HUES6 (cell line): ENCODE data around the gene TAF1D.

ENCODE experiments used
- H3K27ac ChIP-seq: 2 replicates; pipeline ENCODE4 v1.7.0; 2013; ENCODE audit warnings: low read depth, mild to moderate bottlenecking, low read length, inconsistent platforms
- H3K27me3 ChIP-seq: 2 replicates; pipeline ENCODE4 v1.6.1; 2013; ENCODE audit warnings: low read length; ENCODE audit not compliant: control insufficient read depth, insufficient read depth
- H3K36me3 ChIP-seq: 2 replicates; pipeline ENCODE4 v1.6.1; 2013; ENCODE audit warnings: low read length; ENCODE audit not compliant: control insufficient read depth, insufficient read depth
- H3K4me1 ChIP-seq: 2 replicates; pipeline ENCODE4 v1.6.1; 2013; ENCODE audit warnings: low read length; ENCODE audit not compliant: control insufficient read depth, insufficient read depth
- H3K4me3 ChIP-seq: 2 replicates; pipeline ENCODE4 v1.5.1; 2013; ENCODE audit warnings: low read depth, low read length
- H3K9ac ChIP-seq: one replicate; pipeline ENCODE4 v1.6.1; 2013; ENCODE audit warnings: mild to moderate bottlenecking, low read length
- H3K9me3 ChIP-seq: 2 replicates; pipeline ENCODE4 v1.6.1; 2013; ENCODE audit warnings: low read depth, low read length; ENCODE audit not compliant: control insufficient read depth, insufficient read depth

The TAF1D gene

DNA sequence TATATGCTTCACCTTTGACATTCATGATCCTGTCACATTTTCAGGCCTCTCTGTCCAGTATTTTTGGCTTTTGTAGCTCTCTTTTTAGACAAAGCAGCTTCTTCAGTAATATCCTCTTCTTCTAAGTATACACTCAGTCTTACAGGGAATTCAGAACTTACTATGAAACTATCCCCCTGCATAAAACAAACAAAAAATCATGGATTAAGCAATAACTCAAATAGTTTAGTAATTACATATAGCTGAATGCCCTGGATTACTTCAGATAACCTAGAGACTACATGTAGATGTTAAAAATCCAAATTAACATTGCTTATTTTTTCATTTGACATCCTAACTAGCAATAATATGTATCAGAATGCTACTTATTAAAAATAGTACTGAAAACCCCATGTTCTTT lies 5.2 kb downstream of the TAF1D start:
- H3K4me3 ChIP-seq, result no peak overlapping the region
- no peak overlapping the region for H3K27ac ChIP-seq

DNA sequence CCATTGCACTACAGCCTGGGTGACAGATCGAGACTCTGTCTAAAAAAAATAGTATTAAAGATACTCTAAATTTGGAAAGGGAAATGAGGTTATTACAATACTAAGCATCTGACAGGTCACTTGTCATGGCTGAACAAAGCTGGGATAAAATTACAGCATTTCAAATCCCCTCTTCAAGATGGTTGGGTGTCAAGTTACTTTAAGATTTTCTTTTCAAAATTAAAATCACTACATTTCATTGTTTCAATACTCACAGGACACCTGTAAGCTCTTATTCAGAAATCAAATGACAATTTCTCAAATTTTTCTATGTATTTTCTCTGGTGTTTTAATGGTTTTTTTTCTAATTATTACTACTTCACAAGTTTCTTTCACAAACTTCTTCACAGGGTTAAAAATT lies 5.7 kb downstream of the TAF1D start:
- Histone ChIP-seq H3K4me3 (no peak overlapping the region), H3K9ac (no peak overlapping the region), H3K27ac (no peak overlapping the region), H3K4me1 (peaks cover 10% of the 10 kb centered on the region; the same call in 1 of the 2 replicates), H3K27me3 (no peaks in the 10 kb centered on the region), H3K36me3 (peaks cover 100% of the 10 kb centered on the region), H3K9me3 (no peaks in the 10 kb centered on the region)

More for the DNA sequence above, 5.2 kb downstream of the TAF1D start:
- peaks cover 95% of the 10 kb centered on the region for H3K36me3 ChIP-seq
- H3K9ac ChIP-seq, result no peak overlapping the region
- peaks cover 10% of the 10 kb centered on the region; the same call in 1 of the 2 replicates for H3K4me1 ChIP-seq
- H3K9me3 ChIP-seq, result no peaks in the 10 kb centered on the region
- no peaks in the 10 kb centered on the region for H3K27me3 ChIP-seq

DNA sequence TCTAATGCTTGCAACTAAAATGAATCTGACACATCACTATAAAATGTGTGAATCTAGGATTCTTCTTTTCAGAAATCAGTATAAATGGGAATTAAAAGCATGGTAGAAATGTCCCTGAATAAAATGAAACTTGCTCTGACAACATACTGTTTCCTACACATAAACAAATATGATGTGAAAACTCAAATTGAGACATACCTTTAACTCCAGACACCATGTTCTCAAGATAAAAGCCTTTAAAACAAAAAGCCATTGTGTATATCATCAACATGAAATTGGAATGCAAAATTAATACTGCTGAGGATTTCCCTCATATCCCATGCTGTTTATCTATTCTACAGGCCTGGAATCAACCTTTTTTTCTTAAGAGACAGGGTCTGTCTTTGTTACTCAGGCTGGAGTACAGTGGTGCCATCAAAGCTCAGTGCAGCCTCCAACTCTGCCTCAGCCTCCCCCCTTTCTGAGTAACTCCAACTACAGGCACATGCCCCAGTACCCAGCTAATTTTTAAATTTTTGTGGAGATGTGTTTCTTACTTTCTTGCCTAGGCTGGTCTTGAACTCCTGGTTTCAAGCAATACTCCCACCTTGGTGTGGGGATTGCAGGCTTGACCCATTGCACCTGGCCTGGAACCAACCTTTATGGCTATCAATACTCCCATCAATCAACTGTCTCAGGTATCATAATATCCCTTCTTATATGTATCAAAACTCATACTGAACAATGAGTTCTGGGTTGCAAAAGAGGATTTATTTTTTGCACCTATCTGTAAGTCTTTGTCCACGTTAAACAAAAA lies 6.7 kb downstream of the TAF1D start:
- Histone ChIP-seq H3K36me3 (peaks cover 100% of the 10 kb centered on the region), H3K4me1 (peaks cover 10% of the 10 kb centered on the region; the same call in 1 of the 2 replicates), H3K9ac (no peak overlapping the region), H3K4me3 (no peak overlapping the region), H3K9me3 (no peaks in the 10 kb centered on the region), H3K27ac (no peak overlapping the region), H3K27me3 (no peaks in the 10 kb centered on the region)

DNA sequence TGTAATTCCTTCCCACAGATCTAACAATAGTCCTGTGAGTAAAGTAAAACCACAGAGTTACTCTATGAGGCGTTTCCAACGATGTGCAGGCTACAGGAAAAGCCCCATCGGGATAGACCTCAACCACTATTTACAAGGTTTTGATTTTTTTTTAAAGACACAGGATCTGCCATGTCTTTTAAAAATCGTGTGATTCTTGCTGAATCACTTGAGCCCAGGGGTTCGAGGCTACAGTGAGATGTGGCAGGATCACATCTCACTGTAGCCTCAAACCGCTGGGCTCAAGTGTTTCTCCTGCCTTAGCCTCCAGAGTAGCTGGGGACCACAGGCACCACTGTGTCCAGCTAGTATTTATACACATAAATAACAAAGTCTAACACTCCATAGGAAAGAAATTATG lies 7.8 kb downstream of the TAF1D start:
- no peak overlapping the region for H3K27ac ChIP-seq
- H3K9me3 ChIP-seq, result no peaks in the 10 kb centered on the region
- peaks cover 3% of the 10 kb centered on the region; the same call in 1 of the 2 replicates for H3K4me1 ChIP-seq
- H3K36me3 ChIP-seq, result peaks cover 100% of the 10 kb centered on the region
- H3K27me3 ChIP-seq, result no peaks in the 10 kb centered on the region
- no peak overlapping the region for H3K9ac ChIP-seq
- H3K4me3 ChIP-seq, result no peak overlapping the region

DNA sequence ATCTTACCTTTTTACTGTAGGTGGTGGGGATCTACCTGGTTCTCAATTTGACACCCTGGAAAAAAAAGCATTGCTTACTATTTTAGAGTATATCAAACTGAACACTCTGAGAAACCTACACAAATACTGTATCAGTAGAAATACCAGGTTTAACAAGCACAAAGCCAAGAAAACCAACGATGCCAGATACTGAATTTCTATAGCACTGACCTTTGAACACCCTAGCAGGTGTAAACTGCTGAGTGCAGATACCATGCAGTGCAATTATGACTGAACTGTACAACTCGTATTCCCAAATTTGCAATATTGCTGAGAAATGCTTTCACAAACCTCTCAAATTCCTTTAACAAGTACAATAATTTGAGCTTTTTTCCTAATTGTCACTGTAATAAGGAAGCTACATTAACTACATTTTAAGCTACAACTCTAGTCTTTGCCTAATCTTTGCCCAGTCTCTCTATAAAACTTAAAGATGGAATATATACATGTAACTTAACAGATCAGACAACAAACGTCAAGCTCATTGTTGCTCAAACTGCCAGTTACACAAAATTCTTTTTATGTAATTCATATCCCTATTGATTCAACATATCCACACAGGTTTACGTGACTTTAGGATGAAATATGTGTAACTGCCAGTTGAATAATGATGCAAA lies 8.9 kb downstream of the TAF1D start:
- peaks cover 100% of the 10 kb centered on the region for H3K36me3 ChIP-seq
- no peak overlapping the region for H3K4me3 ChIP-seq
- H3K9me3 ChIP-seq, result no peaks in the 10 kb centered on the region
- H3K4me1 ChIP-seq, result no peaks in the 10 kb centered on the region
- no peaks in the 10 kb centered on the region for H3K27me3 ChIP-seq
- H3K27ac ChIP-seq, result no peak overlapping the region
- no peak overlapping the region for H3K9ac ChIP-seq

DNA sequence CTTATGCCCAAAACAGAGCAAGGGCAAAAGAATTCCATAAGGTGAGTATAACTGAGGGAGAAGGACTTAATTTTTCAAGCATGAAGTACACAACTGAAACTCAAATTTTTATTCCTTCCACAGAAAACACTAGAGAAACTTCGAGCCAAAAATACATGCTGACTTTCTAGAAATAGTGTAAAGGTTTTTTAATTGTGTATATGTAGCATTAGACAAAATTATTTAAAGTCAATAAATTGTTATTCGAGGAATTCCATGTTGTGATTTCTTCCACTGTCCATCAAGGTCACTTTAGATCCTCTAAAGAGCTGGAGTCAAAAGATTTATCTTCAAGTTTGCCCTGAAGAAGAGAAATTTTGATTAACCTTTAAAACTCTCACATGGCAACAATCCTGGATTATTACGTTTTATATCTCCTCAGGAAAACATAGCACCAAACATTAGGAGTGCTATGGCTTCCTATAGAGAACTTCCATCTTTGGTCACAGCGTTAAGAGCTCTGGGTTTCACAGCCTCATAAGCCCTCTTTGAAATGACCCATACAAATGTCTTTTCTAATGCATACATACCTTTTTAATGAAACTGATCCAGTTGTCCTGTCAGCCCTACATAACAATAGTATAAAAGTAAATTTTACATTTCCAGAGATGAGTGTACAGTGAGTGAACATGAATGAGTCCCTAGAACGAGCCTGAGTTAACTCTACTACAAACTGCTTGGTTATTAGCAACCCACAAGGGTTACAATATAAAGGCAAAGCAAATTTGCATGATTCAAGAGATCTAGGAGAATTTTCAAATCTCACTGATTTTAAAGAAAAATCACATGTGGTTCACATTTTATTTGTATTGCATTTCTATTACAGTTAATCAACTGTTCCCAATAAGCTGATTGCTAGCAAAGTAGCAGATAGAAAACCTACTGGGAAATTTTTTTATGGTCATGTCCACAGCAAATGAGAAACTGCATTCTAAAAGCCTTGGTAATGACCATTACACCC lies 10.9 kb downstream of the TAF1D start:
- H3K27me3 ChIP-seq, result no peaks in the 10 kb centered on the region
- H3K9me3 ChIP-seq, result no peaks in the 10 kb centered on the region
- H3K4me3 ChIP-seq, result no peak overlapping the region
- peaks cover 98% of the 10 kb centered on the region for H3K36me3 ChIP-seq
- H3K4me1 ChIP-seq, result no peaks in the 10 kb centered on the region
- no peak overlapping the region for H3K27ac ChIP-seq
- no peak overlapping the region for H3K9ac ChIP-seq

DNA sequence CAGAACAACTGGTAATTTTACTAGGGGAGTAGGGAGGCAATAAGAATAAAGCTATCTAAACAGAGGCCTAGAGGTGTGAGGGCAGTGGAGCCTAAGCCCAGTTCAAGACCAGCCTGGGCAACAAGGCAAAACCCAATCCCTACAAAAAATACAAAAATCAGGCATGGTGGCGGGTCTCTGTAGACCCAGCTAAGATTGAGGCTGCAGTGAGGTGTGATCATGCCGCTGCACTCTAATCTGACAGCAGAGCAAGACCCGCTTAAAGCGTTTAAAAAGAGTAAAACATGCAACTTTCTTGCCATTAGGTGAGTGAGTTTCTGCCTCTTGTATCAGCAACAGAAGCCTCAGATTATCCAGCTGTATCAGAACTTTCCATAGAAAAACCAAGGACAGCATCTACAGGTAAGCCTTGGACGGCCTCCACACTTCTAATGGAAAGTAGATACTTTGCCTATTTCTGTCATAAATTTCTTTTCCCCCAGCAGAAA lies 12.1 kb downstream of the TAF1D start:
- H3K27ac ChIP-seq, result no peak overlapping the region
- no peaks in the 10 kb centered on the region for H3K4me1 ChIP-seq
- H3K27me3 ChIP-seq, result no peaks in the 10 kb centered on the region
- peaks cover 94% of the 10 kb centered on the region for H3K36me3 ChIP-seq
- no peaks in the 10 kb centered on the region for H3K9me3 ChIP-seq
- H3K4me3 ChIP-seq, result no peak overlapping the region
- H3K9ac ChIP-seq, result no peak overlapping the region

DNA sequence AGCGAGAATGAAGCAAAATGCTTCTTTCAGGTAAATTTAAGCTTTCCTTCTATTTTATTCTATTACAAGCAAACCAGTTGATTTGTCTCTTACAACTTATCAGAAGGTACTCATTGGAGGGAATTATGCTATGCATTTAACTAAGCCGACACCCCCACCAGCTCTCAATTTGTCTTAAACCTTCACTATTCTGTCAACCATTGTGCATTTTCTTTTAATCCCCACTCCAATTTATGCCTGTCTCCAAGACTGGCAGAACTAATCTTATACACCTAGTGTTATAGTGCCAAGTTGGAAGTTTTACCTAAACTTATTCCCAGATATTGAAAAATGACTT lies 12.5 kb downstream of the TAF1D start:
- Histone ChIP-seq H3K27me3 (no peaks in the 10 kb centered on the region), H3K4me3 (no peak overlapping the region), H3K9me3 (no peaks in the 10 kb centered on the region), H3K9ac (no peak overlapping the region), H3K4me1 (no peaks in the 10 kb centered on the region), H3K27ac (no peak overlapping the region), H3K36me3 (peaks cover 91% of the 10 kb centered on the region)

DNA sequence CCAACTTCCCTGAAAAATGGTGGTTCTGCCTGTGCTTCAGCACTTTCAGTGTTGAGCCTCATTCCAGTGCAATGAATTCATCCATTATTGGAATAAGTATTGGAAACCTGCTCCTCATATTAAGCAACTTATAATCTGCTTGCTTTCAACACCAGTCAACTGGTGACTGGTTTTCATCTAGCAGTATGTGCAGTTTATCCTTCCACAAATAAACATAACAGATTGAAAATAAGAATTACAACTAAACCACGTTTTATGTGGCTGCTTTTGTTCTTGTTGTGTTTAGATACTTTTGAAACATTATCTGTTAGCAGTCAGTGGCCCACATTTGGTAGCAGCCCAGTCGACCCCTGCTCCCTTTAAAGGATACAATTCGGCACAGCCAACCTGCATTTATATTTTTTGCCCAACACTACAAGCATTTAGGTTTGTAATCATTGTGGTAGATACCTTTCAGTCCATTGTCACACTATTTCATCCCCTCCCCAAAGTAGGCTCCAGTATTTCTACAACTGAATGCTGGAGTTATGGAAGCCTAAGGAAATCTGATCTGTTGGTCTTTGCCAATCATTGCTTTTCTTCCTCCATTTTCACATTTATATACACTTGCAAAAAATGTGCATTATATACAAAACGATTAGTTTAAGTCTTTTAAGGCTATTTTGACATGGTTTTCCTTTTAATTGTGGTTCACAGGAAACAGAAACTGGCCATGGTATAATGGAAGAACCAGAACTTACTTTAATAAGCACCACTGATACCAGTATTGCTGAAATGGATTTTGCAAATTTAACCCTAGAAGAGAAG lies 13.1 kb downstream of the TAF1D start:
- H3K4me1 ChIP-seq, result no peaks in the 10 kb centered on the region
- peaks cover 90% of the 10 kb centered on the region for H3K36me3 ChIP-seq
- no peak overlapping the region for H3K9ac ChIP-seq
- no peak overlapping the region for H3K27ac ChIP-seq
- H3K27me3 ChIP-seq, result no peaks in the 10 kb centered on the region
- no peak overlapping the region for H3K4me3 ChIP-seq
- no peaks in the 10 kb centered on the region for H3K9me3 ChIP-seq

DNA sequence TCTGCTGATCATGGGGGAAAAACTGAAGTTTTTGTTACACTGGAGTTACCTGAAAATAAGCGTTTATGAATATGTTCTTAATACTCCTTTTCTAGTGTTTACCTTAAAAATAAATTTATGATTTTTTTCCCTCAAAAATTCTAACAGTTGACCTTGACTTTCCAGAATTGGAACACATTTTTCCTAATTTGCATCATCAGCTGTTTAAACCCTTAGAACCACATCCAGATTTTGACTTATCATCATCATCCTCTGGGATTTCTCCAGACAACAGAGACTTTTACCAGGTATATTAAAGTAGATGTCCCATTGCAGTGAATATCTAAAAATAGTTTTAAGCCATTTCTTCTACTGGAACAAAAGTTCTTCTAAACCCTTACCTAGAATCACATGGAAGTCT lies 17.2 kb downstream of the TAF1D start:
- Histone ChIP-seq H3K36me3 (peaks cover 72% of the 10 kb centered on the region), H3K27ac (no peak overlapping the region), H3K27me3 (no peaks in the 10 kb centered on the region), H3K4me3 (no peak overlapping the region), H3K9me3 (no peaks in the 10 kb centered on the region), H3K4me1 (no peaks in the 10 kb centered on the region), H3K9ac (no peak overlapping the region)
